ENCODE results near the gene SEZ6L2. TPM values are rescaled to one million over a fixed set of nuclear protein-coding genes. Genes with fewer than 3 reads are reported as not detected.

SEZ6L2 gene
- total and polyA plus RNA-seq, 8 donors, result 12.6 to 38.8 (median 18.3) TPM

- no peak for TF ChIP-seq CTCF (IDR thresholded peaks at IDR 0.05)
- intact Hi-C loops (cut with DNase I), result no loop called here
- WGBS, 2 donors, result 0 to 1% methylated on average over 49 to 67 of the region's 67 CpGs
- peak; percentile 81 to 90 (median 86) for DNase-seq
- H3K27ac ChIP-seq, result peak within 1 kb of the TSS; percentile 60 to 85 (median 76)
- no peaks in the 10 kb centered on the region for H3K9me3 ChIP-seq
- peak within 1 kb of the TSS; percentile 51 to 67 (median 56) for H3K4me3 ChIP-seq
- no peaks in the 10 kb centered on the region for H3K36me3 ChIP-seq
- ATAC-seq, result peak; percentile 79 to 88 (median 82)
- peaks cover 0 to 5% (median 4%) of the 10 kb centered on the region in 3 donors for H3K4me1 ChIP-seq
- H3K27me3 ChIP-seq, result no peaks in the 10 kb centered on the region
- no peak for FAIRE-seq
These were observed 945 bp upstream of the SEZ6L2 start, which contains the start of gene ASPHD1 for GRCh38 chr16:29900102-29900887. Gene ASPHD1, plus strand, starts transcription at chr16:29900488. Its CDS starts 484 bp downstream, at chr16:29900972.

GRCh38 chr16:29898804-29899515 lies 390 bp downstream of the SEZ6L2 start:
- Histone ChIP-seq H3K27me3 (no peaks in the 10 kb centered on the region), H3K4me1 (peaks cover 0 to 5% (median 4%) of the 10 kb centered on the region in 3 donors), H3K9me3 (no peaks in the 10 kb centered on the region), H3K4me3 (peak overlapping the region; percentile 51 to 67 (median 56)), H3K36me3 (no peaks in the 10 kb centered on the region), H3K27ac (peak overlapping the region; percentile 60 to 85 (median 76))
- intact Hi-C loops (cut with DNase I), result no loop called here
- FAIRE-seq (no peak), DNase-seq (peak in 2 of 6 donors; percentile 77 to 83), ATAC-seq (peak; percentile 49 to 75 (median 60))
- WGBS, 2 donors, result 1% methylated on average over 20 to 25 of the region's 25 CpGs
- no peak for TF ChIP-seq CTCF (IDR thresholded peaks at IDR 0.05)

- H3K27ac ChIP-seq, result no peak overlapping the region
- ATAC-seq (no peak), DNase-seq (no peak), FAIRE-seq (no peak)
- no peaks in the 10 kb centered on the region for H3K36me3 ChIP-seq
- peaks cover 0 to 5% (median 4%) of the 10 kb centered on the region in 3 donors for H3K4me1 ChIP-seq
- H3K27me3 ChIP-seq, result no peaks in the 10 kb centered on the region
- intact Hi-C loops (cut with DNase I), result no loop called here
- WGBS, 2 donors, result 30 to 41% methylated on average over 9 of the region's 9 CpGs
- peak overlapping the region in 3 of 4 donors; percentile 53 to 67 (median 59) for H3K4me3 ChIP-seq
- TF ChIP-seq CTCF (IDR thresholded peaks at IDR 0.05), result no peak
- no peaks in the 10 kb centered on the region for H3K9me3 ChIP-seq
These were observed 1.1 kb downstream of the SEZ6L2 start for GRCh38 chr16:29898135-29898803.

- no peaks in the 10 kb centered on the region for H3K27me3 ChIP-seq
- intact Hi-C loops (cut with DNase I), result no loop called here
- no peak for FAIRE-seq
These were observed 2.0 kb downstream of the SEZ6L2 start for GRCh38 chr16:29897333-29897732.

More at GRCh38 chr16:29897333-29897732, 2.0 kb downstream of the SEZ6L2 start:
- Histone ChIP-seq H3K4me3 (no peak overlapping the region), H3K4me1 (peaks cover 0 to 5% (median 4%) of the 10 kb centered on the region in 3 donors), H3K36me3 (no peaks in the 10 kb centered on the region), H3K27ac (no peak overlapping the region), H3K9me3 (no peaks in the 10 kb centered on the region)
- DNase-seq (no peak), ATAC-seq (no peak)
- WGBS, 2 donors, result 69 to 85% methylated on average over 4 of the region's 4 CpGs
- TF ChIP-seq CTCF (IDR thresholded peaks at IDR 0.05), result no peak
